Metanephros (tissue), 2 donors: ENCODE measurements around the gene AGBL2. TPM values are rescaled to one million over a fixed set of nuclear protein-coding genes. Genes with fewer than 3 reads are reported as not detected.

Experiments
- small RNA-seq: library from RNA; depleted of rRNA; stranded (forward); fragments of <200 nt; gene quantifications from one replicate; pipeline ENCODE3, GENCODE V24; 2014; ENCODE audit warnings: low replicate concordance
- total RNA-seq: library from RNA; depleted of rRNA; stranded (reverse); fragments of >200 nt; gene quantifications from one replicate; pipeline ENCODE4 v1.2.3, GENCODE V29; 2014

AGBL2 gene
- total RNA-seq: 4.4 TPM

GRCh38 chr11:47715082-47715669, at the start of gene AGBL2:
Gene AGBL2, minus strand, starts transcription at chr11:47715369. Its CDS starts 719 bp downstream, at chr11:47714650.

DNA sequence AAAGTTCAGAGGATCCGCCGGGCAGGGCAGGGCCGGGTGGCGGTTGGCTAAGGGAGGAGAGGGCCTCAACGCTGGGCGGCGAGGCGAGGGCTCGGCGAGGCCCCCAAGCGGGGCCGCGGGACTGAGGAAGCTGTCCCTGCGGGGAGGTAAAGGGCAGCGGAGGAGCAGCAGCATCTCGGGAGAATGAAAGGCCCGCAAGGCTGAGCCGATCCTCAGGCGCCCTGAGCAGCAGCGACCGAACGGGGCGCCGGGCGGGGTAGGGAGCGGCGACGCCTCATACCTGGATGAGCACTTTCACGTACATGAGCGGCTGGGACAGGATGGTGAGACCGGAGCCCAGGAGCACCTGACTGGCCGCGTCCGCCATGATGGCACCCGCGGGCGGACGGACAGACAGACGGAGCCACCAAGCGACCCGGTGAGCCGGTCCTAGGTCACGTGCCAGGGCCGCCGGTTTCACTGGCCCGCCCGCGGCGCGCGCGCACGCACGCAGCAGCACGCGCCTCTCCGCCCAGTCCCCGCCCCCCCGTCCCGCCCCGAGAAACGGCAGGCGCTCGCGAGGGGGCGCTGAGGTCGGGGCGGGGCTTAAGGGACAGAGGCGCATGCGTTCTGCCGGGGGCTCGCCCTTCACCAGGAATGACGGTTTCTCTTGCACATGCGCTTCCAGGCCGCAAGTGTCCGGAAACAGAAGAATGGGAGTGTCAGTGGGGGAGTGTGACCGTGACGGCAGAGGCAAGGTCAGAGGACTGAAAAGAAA, 72.9 kb downstream of the AGBL2 start, which contains the start of gene MTCH2:
Gene MTCH2, minus strand, starts transcription at position 461 of the 757 bp plus-strand sequence. Its CDS starts 94 bp downstream, at position 367.

Small RNAs within 50 kb of the gene (small RNA-seq; reads per million reads assigned to genes)
- gene RF00019: not detected

Other genes starting within 250 kb of the AGBL2 start
- 140 TPM for gene CELF1, start 162.2 kb downstream of the AGBL2 start, total RNA-seq
- gene PTPMT1, start 149.8 kb downstream of the AGBL2 start, total RNA-seq: 53.8 TPM
- gene KBTBD4, start 136.4 kb downstream of the AGBL2 start, total RNA-seq: 22.0 TPM
- gene NDUFS3, start 136.3 kb downstream of the AGBL2 start, total RNA-seq: 52.8 TPM
- gene FAM180B, start 128.7 kb downstream of the AGBL2 start, total RNA-seq: 0.70 TPM
- gene C1QTNF4, start 121.0 kb downstream of the AGBL2 start, total RNA-seq: 9.6 TPM
- gene MTCH2, start 72.8 kb downstream of the AGBL2 start, total RNA-seq: 49.9 TPM
- 141 TPM for gene FNBP4, start 52.0 kb upstream of the AGBL2 start, total RNA-seq
- 62.9 TPM for gene NUP160, start 133.0 kb upstream of the AGBL2 start, total RNA-seq